Naive thymus-derived CD4-positive, alpha-beta T cell (primary cell): ENCODE results near the gene GSTM2. TPM values are rescaled to one million over a fixed set of nuclear protein-coding genes. Genes with fewer than 3 reads are reported as not detected.
"Not testable (repeated sequence)": the region's sequence is repeated elsewhere in the genome, so short reads cannot be mapped to it uniquely, and the experiment has no call there.

Experiments used
- ATAC-seq: fragments of 150-1000 bp; cut with Tn5 transposase; 2 replicates; pipeline ENCODE4 v1.10.0; 2021; ENCODE audit warnings: mild to moderate bottlenecking, moderate library complexity
- CTCF ChIA-PET: fragments of 350-600 bp; sonication (Branson Sonifier 250); formaldehyde crosslinking; loops from one replicate; lab custom pipeline; 2021; ENCODE audit warnings: antibody characterized with exemption; lab: Charles Lee
- POLR2A ChIA-PET: fragments of 350-600 bp; sonication (Branson Sonifier 250); formaldehyde crosslinking; loops from one replicate; lab custom pipeline; 2021; ENCODE audit warnings: antibody characterized with exemption, inconsistent platforms; lab: Charles Lee
- DNase-seq, 9 donors: peaks; one replicate each; pipeline versions ENCODE4 v3.0.0 to v3.0.0-alpha.2; 2020 to 2022; ENCODE audit warnings: mixed read lengths in 1 of 9
- H3K27ac ChIP-seq: one replicate; pipeline ENCODE4 v1.7.0; 2013; ENCODE audit warnings: mild to moderate bottlenecking, low read depth, low read length, moderate library complexity
- H3K27me3 ChIP-seq, 2 donors: one replicate each; pipeline ENCODE4 v1.7.0; 2013; ENCODE audit warnings: low read length in 2 of 2, mild to moderate bottlenecking in 2 of 2, moderate library complexity in 2 of 2; ENCODE audit not compliant: control insufficient read depth in 2 of 2, insufficient read depth in 2 of 2
- H3K36me3 ChIP-seq, 3 experiments: 1 replicate in 2 of 3; 2 replicates in 1 of 3; pipeline ENCODE4 v1.7.0; 2013; ENCODE audit warnings: low read length in 3 of 3, mild to moderate bottlenecking in 3 of 3, moderate library complexity in 1 of 3; ENCODE audit not compliant: insufficient read depth in 3 of 3, control insufficient read depth in 2 of 3
- H3K4me1 ChIP-seq, 2 donors: one replicate each; pipeline ENCODE4 v1.7.0; 2013; ENCODE audit warnings: low read length in 2 of 2, mild to moderate bottlenecking in 2 of 2, moderate library complexity in 1 of 2; ENCODE audit not compliant: control insufficient read depth in 2 of 2, insufficient read depth in 2 of 2
- H3K4me3 ChIP-seq: 2 replicates; pipeline ENCODE4 v1.7.0; 2013; ENCODE audit warnings: mild to moderate bottlenecking, low read length
- H3K9me3 ChIP-seq, 3 experiments: 1 replicate in 2 of 3; 2 replicates in 1 of 3; pipeline ENCODE4 v1.7.0; 2013; ENCODE audit warnings: low read length in 3 of 3; ENCODE audit not compliant: control insufficient read depth in 2 of 3
- H3K27ac Mint-ChIP-seq, 9 donors: one replicate each; pipeline ENCODE4 v1.8.0; 2020 to 2022; ENCODE audit warnings: mixed read lengths in 9 of 9, mild to moderate bottlenecking in 8 of 9, moderate library complexity in 5 of 9, inconsistent platforms in 2 of 9
- H3K27me3 Mint-ChIP-seq, 5 donors: one replicate each; pipeline ENCODE4 v1.8.0; 2021 to 2022; ENCODE audit warnings: mixed read lengths in 5 of 5, mild to moderate bottlenecking in 1 of 5
- H3K36me3 Mint-ChIP-seq, 5 donors: one replicate each; pipeline ENCODE4 v1.8.0; 2020 to 2022; ENCODE audit warnings: mixed read lengths in 5 of 5, mild to moderate bottlenecking in 3 of 5, inconsistent platforms in 1 of 5
- H3K4me1 Mint-ChIP-seq, 7 donors: one replicate each; pipeline ENCODE4 v1.8.0; 2020 to 2022; ENCODE audit warnings: mixed read lengths in 7 of 7, mild to moderate bottlenecking in 3 of 7, inconsistent platforms in 1 of 7
- H3K4me3 Mint-ChIP-seq, 10 donors: one replicate each; pipeline ENCODE4 v1.8.0; 2020 to 2022; ENCODE audit warnings: mild to moderate bottlenecking in 10 of 10, mixed read lengths in 10 of 10, moderate library complexity in 6 of 10, inconsistent platforms in 2 of 10
- H3K9me3 Mint-ChIP-seq, 11 donors: one replicate each; pipeline ENCODE4 v1.8.0; 2020 to 2022; ENCODE audit warnings: mixed read lengths in 11 of 11, mild to moderate bottlenecking in 4 of 11, inconsistent platforms in 1 of 11, moderate library complexity in 1 of 11
- intact Hi-C, 2 donors: fragments of 100-400 bp; cut with micrococcal nuclease; formaldehyde crosslinking; loops; one replicate each; pipeline ENCODE4 v1.15.1; 2023
- polyA plus RNA-seq, 2 donors: library from polyadenylated mRNA; unstranded; fragments of 300-500 nt; fragmentation: Illumina TruSeq; gene quantifications; one replicate each; pipeline ENCODE4 v1.2.3, GENCODE V29; 2021
- total RNA-seq, 6 experiments: library from RNA in 5 of 6; stranded (reverse) in 5 of 6; gene quantifications; 1 replicate in 5 of 6; 2 replicates in 1 of 6; pipeline ENCODE4 v1.2.3 and lab custom pipeline; 2021 to 2026

GSTM2 gene
- total and polyA plus RNA-seq, 7 experiments from 2014 or later, result 52.2 to 201 (median 72.2) TPM

GRCh38 chr1:109657395-109657794 is 10.5 kb upstream of the GSTM2 start:
- no peak for DNase-seq
- peaks cover 0 to 6% (median 0%) of the 10 kb centered on the region in 5 donors for H3K36me3 Mint-ChIP-seq
- no peaks in the 10 kb centered on the region for H3K9me3 ChIP-seq
- H3K27ac Mint-ChIP-seq, result peak overlapping the region in 4 of 9 donors; percentile 36 to 60 (median 46)
- H3K4me1 ChIP-seq, result peaks cover 6 to 9% of the 10 kb centered on the region in 2 donors
- H3K4me3 Mint-ChIP-seq, result peak overlapping the region in 9 of 10 donors; percentile 42 to 96 (median 83)
- intact Hi-C loops, result no loop called here
- peaks cover 0 to 15% (median 0%) of the 10 kb centered on the region in 5 donors for H3K27me3 Mint-ChIP-seq
- peaks cover 10 to 36% (median 26%) of the 10 kb centered on the region in 7 donors for H3K4me1 Mint-ChIP-seq
- no peaks in the 10 kb centered on the region for H3K27me3 ChIP-seq
- no peak overlapping the region for H3K27ac ChIP-seq
- ChIA-PET POLR2A (no interaction called here), CTCF (interaction anchor here (5.2 kb wide), 1 partner anchor 15 kb away, joined by 41 read pairs; no protein-coding TSS in a partner anchor)
- H3K36me3 ChIP-seq, result peaks cover 0 to 5% (median 0%) of the 10 kb centered on the region in 3 experiments
- no peak overlapping the region for H3K4me3 ChIP-seq
- no peaks in the 10 kb centered on the region for H3K9me3 Mint-ChIP-seq
- no peak for ATAC-seq

- ATAC-seq (no peak), DNase-seq (no peak)
- Histone ChIP-seq H3K36me3 (peaks cover 0 to 5% (median 0%) of the 10 kb centered on the region in 3 experiments), H3K9me3 (no peaks in the 10 kb centered on the region), H3K27me3 (no peaks in the 10 kb centered on the region), H3K4me1 (peaks cover 6 to 9% of the 10 kb centered on the region in 2 donors), H3K4me3 (no peak overlapping the region), H3K27ac (no peak overlapping the region)
- H3K4me1 Mint-ChIP-seq, result peaks cover 10 to 36% (median 26%) of the 10 kb centered on the region in 7 donors
- H3K4me3 Mint-ChIP-seq, result peak overlapping the region in 9 of 10 donors; percentile 25 to 94 (median 60)
- H3K9me3 Mint-ChIP-seq, result no peaks in the 10 kb centered on the region
- peaks cover 0 to 6% (median 0%) of the 10 kb centered on the region in 5 donors for H3K36me3 Mint-ChIP-seq
- H3K27ac Mint-ChIP-seq, result peak overlapping the region in 3 of 9 donors; percentile 17 to 65 (median 42)
- ChIA-PET CTCF (interaction anchor here (5.2 kb wide), 1 partner anchor 16 kb away, joined by 41 read pairs; no protein-coding TSS in a partner anchor), POLR2A (interaction anchor here (0.6 kb wide), 1 partner anchor 20 kb away, joined by 3 read pairs; no protein-coding TSS in a partner anchor)
- peaks cover 0 to 11% (median 0%) of the 10 kb centered on the region in 5 donors for H3K27me3 Mint-ChIP-seq
- intact Hi-C loops, result no loop called here
Measured at GRCh38 chr1:109657970-109658369, 9.9 kb upstream of the GSTM2 start.

- peak overlapping the region in 1 of 9 donors; percentile 65 for H3K27ac Mint-ChIP-seq
- H3K27ac ChIP-seq, result no peak overlapping the region
- peaks cover 0 to 5% (median 0%) of the 10 kb centered on the region in 5 donors for H3K27me3 Mint-ChIP-seq
- POLR2A ChIA-PET, result interaction anchor here (0.6 kb wide), 1 partner anchor 20 kb away, joined by 3 read pairs; no protein-coding TSS in a partner anchor
- no peak overlapping the region for H3K4me3 ChIP-seq
- H3K36me3 ChIP-seq, result peaks cover 0 to 5% (median 0%) of the 10 kb centered on the region in 3 experiments
- no peaks in the 10 kb centered on the region for H3K9me3 ChIP-seq
- ATAC-seq, result no peak
- H3K36me3 Mint-ChIP-seq, result peaks cover 0 to 6% (median 0%) of the 10 kb centered on the region in 5 donors
- no peaks in the 10 kb centered on the region for H3K9me3 Mint-ChIP-seq
- peaks cover 6 to 9% of the 10 kb centered on the region in 2 donors for H3K4me1 ChIP-seq
- CTCF ChIA-PET, result interaction anchor here (5.2 kb wide), 1 partner anchor 16 kb away, joined by 41 read pairs; no protein-coding TSS in a partner anchor
- intact Hi-C loops, result no loop called here
- DNase-seq, result no peak
- H3K4me3 Mint-ChIP-seq, result peak overlapping the region in 4 of 10 donors; percentile 18 to 67 (median 44)
- H3K27me3 ChIP-seq, result no peaks in the 10 kb centered on the region
- H3K4me1 Mint-ChIP-seq, result peaks cover 10 to 33% (median 26%) of the 10 kb centered on the region in 7 donors
Measured at GRCh38 chr1:109658533-109659042, 9.3 kb upstream of the GSTM2 start.

GRCh38 chr1:109659145-109659544 is 8.7 kb upstream of the GSTM2 start:
- H3K4me1 Mint-ChIP-seq, result peaks cover 10 to 32% (median 26%) of the 10 kb centered on the region in 7 donors
- peaks cover 0 to 2% (median 0%) of the 10 kb centered on the region in 5 donors for H3K27me3 Mint-ChIP-seq
- intact Hi-C loops, result no loop called here
- no peak overlapping the region for H3K27ac Mint-ChIP-seq
- H3K9me3 Mint-ChIP-seq, result no peaks in the 10 kb centered on the region
- ChIA-PET POLR2A (interaction anchor here (1.0 kb wide), 1 partner anchor 9 kb away, joined by 3 read pairs; no protein-coding TSS in a partner anchor), CTCF (no interaction called here)
- H3K4me3 Mint-ChIP-seq, result peak overlapping the region in 1 of 10 donors; percentile 29
- Histone ChIP-seq H3K4me3 (no peak overlapping the region), H3K27ac (no peak overlapping the region), H3K36me3 (peaks cover 0 to 5% (median 0%) of the 10 kb centered on the region in 3 experiments), H3K9me3 (no peaks in the 10 kb centered on the region), H3K4me1 (peaks cover 6 to 9% of the 10 kb centered on the region in 2 donors), H3K27me3 (no peaks in the 10 kb centered on the region)
- H3K36me3 Mint-ChIP-seq, result peaks cover 0 to 6% (median 0%) of the 10 kb centered on the region in 5 donors
- ATAC-seq (no peak), DNase-seq (no peak)

- H3K27ac Mint-ChIP-seq, result peak overlapping the region in 2 of 9 donors; percentile 32 to 76
- DNase-seq (no peak), ATAC-seq (no peak)
- POLR2A ChIA-PET, result interaction anchor here (1.0 to 1.1 kb wide), 2 partner anchors 10 to 11 kb away, joined by 3 read pairs; no protein-coding TSS in a partner anchor
- peaks cover 7 to 27% (median 21%) of the 10 kb centered on the region in 7 donors for H3K4me1 Mint-ChIP-seq
- H3K36me3 ChIP-seq, result peaks cover 0 to 5% (median 0%) of the 10 kb centered on the region in 3 experiments
- CTCF ChIA-PET, result no interaction called here
- intact Hi-C loops, result no loop called here
- no peaks in the 10 kb centered on the region for H3K27me3 Mint-ChIP-seq
- no peaks in the 10 kb centered on the region for H3K27me3 ChIP-seq
- H3K4me3 Mint-ChIP-seq, result no peak overlapping the region
- H3K9me3 ChIP-seq, result no peaks in the 10 kb centered on the region
- no peaks in the 10 kb centered on the region for H3K9me3 Mint-ChIP-seq
- H3K36me3 Mint-ChIP-seq, result peaks cover 0 to 8% (median 0%) of the 10 kb centered on the region in 5 donors
- H3K4me3 ChIP-seq, result no peak overlapping the region
- H3K27ac ChIP-seq, result no peak overlapping the region
- peaks cover 5 to 9% of the 10 kb centered on the region in 2 donors for H3K4me1 ChIP-seq
Measured at GRCh38 chr1:109659997-109660690, 7.7 kb upstream of the GSTM2 start.

GRCh38 chr1:109660691-109661026 is 7.2 kb upstream of the GSTM2 start:
- H3K4me1 ChIP-seq, H3K4me3 ChIP-seq, H3K27me3 ChIP-seq, CTCF ChIA-PET, H3K9me3 Mint-ChIP-seq, H3K36me3 ChIP-seq, H3K27me3 Mint-ChIP-seq, H3K9me3 ChIP-seq, H3K27ac ChIP-seq, DNase-seq, intact Hi-C loops, ATAC-seq, H3K4me3 Mint-ChIP-seq: not testable (repeated sequence)
- Mint-ChIP-seq H3K27ac (peak overlapping the region in 1 of 9 donors; percentile 32), H3K4me1 (peaks cover 2 to 22% (median 16%) of the 10 kb centered on the region in 7 donors), H3K36me3 (peaks cover 0 to 10% (median 0%) of the 10 kb centered on the region in 5 donors)
- POLR2A ChIA-PET, result interaction anchor here (1.1 kb wide), 1 partner anchor 10 kb away, joined by 3 read pairs; no protein-coding TSS in a partner anchor
